D721Med (cell line): ENCODE data around the gene POLE.
A peak's percentile ranks its signal among the peaks of the same experiment; 100 is the strongest.

Source experiments
- DNase-seq: peaks from one replicate; pipeline ENCODE4 v3.0.0; 2011; ENCODE audit warnings: low spot score; ENCODE audit not compliant: insufficient read length
- FAIRE-seq: peaks from 2 replicates; lab custom pipeline; 2011; peaks lifted over from hg19 to GRCh38; lab: Jason Lieb, UNC
- TF ChIP-seq, protein P1 (sequence below): IDR thresholded peaks from 2 replicates; pipeline ENCODE4 v1.5.1; 2012; ENCODE audit warnings: mild to moderate bottlenecking, control low read depth; ENCODE audit not compliant: insufficient read depth; ENCODE audit errors: missing control alignments

The POLE gene

DNA sequence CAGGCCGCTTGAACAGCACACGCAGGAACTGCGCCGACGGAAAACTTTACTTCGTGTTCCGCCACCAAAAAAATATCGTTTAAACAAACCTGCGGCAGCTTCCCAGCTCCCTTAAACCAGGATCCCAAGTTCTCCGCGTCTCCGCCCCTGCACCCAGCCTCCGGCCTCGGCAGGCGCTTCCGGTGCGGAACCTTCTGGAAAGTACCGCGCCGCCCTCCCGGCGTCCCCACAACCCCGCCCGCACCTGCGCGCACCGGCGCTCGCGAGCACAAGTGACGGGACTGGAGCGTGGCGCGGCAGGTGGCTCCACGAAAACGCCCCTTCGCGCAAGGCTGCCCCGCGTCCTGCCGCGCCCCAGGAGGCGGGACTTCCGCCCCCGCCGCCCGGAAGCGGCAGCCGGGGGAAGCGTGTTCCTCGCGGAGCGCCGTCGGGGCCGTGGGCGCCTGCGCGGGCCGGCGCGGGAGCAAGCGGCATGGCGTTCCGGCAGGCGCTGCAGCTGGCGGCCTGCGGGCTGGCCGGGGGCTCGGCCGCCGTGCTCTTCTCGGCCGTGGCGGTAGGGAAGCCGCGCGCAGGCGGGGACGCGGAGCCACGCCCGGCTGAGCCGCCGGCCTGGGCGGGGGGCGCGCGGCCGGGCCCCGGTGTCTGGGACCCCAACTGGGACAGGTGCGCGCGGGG, 23.4 kb upstream of the POLE start, which contains the start of gene PGAM5:
Gene PGAM5, plus strand, starts transcription at position 438 of the 675 bp plus-strand sequence. Its CDS starts 35 bp downstream, at position 473.
- DNase-seq: peak; percentile 74
- FAIRE-seq: no peak
- TF ChIP-seq, protein P1, sequence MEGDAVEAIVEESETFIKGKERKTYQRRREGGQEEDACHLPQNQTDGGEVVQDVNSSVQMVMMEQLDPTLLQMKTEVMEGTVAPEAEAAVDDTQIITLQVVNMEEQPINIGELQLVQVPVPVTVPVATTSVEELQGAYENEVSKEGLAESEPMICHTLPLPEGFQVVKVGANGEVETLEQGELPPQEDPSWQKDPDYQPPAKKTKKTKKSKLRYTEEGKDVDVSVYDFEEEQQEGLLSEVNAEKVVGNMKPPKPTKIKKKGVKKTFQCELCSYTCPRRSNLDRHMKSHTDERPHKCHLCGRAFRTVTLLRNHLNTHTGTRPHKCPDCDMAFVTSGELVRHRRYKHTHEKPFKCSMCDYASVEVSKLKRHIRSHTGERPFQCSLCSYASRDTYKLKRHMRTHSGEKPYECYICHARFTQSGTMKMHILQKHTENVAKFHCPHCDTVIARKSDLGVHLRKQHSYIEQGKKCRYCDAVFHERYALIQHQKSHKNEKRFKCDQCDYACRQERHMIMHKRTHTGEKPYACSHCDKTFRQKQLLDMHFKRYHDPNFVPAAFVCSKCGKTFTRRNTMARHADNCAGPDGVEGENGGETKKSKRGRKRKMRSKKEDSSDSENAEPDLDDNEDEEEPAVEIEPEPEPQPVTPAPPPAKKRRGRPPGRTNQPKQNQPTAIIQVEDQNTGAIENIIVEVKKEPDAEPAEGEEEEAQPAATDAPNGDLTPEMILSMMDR: no peak

DNA sequence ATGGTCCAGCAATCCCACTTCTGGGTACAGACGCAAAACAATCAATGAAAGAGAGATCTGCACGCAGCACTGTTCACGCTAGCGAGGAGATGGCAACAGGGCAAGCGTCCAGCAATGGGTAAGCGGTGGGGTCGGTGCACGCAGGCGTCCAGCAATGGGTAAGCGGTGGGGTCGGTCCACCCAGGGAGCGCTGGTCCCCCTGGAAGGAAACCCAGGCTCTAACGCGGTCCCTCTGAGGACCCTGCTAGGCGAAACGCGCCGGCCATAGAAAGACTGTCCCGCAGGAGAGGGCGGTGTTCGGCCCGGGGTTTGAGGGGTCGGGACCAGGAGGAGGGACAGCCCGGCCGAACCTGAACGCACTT, 22.9 kb upstream of the POLE start:
- DNase-seq (no peak), FAIRE-seq (no peak)
- TF ChIP-seq, protein P1: no peak

DNA sequence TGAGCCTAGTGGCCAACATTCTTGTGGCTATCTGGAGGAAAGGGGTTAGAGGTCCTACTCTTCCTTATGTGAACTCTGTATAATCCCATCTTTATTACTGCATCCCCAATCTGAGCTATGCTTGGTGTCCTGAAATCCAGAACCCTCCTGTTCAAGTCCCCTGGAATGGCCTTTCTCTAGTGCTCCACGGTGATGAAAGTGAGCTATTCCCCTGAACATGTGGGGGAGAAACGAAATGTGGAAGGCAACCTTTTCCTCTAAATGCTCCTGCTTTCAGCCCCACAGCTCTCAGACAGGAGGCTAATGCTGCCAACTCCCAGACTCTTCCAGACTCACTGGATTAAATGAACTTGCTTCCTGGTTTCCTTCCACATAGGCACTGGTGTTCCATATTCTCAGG, 21.0 kb upstream of the POLE start:
- no peak for DNase-seq
- no peak for FAIRE-seq
- TF ChIP-seq, protein P1: no peak

DNA sequence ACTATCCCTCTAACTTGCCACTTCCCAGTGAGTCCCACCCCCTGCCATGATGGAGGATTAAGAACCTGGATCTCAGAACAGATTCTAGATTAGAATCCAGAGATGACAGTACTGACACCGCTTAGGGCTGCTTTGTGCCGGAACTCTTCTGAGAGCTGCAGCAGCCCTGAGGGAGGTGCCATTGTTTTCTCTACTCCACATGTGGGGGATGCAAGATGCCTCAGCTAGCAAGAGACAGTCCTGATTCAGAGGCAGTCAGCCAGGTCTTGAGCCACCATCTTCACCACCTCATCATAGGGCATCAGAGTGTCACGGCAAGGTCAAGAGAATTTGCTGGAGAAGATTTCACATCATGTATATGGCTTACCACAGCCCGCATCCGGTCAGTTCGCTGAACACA, 20.1 kb upstream of the POLE start:
- TF ChIP-seq, protein P1: no peak
- DNase-seq (no peak), FAIRE-seq (no peak)

DNA sequence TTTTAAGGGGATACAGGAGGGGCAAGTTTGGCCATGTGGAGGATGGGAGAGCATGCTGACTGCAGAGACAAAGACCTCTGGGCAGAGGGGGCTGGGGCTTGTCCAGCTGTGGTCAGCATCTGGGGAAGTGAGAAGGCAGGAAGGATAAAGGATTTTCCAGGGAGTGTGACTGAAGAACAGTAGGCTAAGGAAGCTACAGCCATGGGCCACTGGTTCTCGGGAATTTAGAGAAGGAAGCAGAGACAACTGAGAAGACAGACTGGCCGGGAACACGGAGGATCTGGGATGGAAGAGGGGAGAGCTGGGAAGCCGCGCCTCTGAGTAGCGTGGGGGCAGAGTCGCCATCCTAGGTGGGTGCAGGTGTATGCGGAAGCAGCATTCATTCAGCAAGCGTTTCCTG, 16.5 kb upstream of the POLE start:
- TF ChIP-seq, protein P1: no peak
- DNase-seq (no peak), FAIRE-seq (no peak)

DNA sequence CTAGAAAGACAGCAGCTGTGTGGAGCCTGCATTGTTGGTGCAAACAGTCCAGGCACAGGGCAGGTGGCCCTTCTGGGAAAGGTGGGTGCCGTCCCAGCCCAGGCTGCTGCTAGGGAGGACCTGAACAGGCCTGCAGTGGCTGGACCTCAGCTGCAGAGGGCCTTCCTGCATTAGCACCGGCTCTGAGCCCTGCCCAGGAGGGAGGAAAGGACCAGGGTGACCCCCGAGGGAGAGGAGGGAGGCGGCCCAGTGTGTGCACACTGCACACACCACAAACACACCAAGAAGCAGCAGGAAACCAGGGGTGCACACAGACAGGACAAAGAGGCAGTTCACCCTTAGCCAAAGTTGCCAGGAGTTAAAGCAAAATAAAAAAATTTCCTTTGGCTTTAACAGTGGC, 15.5 kb upstream of the POLE start:
- TF ChIP-seq, protein P1: no peak
- FAIRE-seq (no peak), DNase-seq (no peak)

DNA sequence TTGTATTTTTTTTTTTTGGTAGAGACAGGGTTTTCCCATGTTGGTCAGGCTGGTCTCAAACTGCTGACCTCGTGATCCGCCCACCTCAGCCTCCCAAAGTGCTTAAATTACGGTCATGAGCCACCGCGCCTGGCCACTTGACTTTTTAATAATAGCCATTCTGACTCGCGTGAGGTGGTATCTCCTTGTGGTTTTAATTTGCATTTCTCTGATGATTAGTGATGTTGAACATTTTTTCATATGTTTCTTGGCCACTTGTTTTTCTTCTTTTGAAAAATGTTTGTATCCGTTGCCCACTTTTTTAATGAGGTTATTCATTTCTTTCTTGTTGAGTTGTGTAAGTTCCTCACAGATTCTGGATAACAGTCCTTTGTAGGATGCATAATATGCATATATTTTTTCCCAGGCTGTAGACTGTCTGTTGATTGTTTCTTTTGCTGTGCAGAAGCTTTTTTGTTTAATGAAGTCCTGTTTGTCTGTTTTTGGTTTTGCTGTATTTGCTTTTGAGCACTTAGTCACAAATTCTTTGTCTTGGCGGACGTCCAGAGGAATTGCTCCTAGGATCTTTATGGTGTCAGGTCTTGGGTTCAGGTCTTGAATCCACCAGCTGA, 13.2 kb upstream of the POLE start:
- TF ChIP-seq, protein P1: no peak
- FAIRE-seq (no peak), DNase-seq (no peak)
